ENCODE results near the gene KRTAP2-3.
"Not testable (repeated sequence)": the region's sequence is repeated elsewhere in the genome, so short reads cannot be mapped to it uniquely, and the experiment has no call there.

The KRTAP2-3 gene

DNA sequence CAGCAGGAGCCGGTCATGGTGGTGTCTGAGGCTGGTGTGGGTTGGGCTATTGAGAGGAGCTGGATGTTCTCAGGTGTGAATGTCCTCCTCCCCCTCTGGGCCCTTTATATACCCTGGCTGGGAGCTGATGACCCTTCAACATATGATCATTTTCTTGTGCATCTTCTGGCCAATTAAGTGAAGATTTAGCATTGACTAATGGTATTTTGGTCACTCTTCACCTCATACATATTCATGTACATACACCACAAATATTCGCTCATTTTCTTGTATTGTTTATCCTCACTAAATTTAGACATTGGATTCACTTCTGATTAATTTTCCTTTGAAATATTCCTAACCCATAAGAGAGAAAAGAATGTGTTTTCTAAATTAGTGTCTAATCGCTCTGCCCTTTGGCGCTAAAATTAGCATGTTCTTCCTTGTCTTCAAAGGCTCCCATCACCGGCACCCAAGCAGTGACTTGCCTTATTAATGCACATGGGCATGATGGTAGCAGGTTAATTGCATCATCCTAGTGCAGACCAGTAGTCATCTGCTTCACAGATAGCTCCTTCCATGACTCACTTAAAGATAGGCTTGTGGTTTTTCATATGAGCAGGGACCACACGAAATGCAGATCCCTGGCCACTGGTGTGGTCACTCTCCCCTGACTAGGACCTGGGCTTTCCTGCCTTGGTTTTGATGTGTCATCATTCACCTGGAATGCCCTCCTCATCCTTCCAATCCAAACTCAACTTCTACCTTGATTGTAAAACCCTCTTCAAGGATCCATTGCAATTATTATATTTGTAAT lies 6.1 kb upstream of the KRTAP2-3 start, which contains the start of gene KRTAP2-4:
Gene KRTAP2-4 (minus strand): TSS at position 51 of the 796 bp plus-strand sequence. CDS start 34 bp downstream, at position 17.
- DNase-seq = no peak

DNA sequence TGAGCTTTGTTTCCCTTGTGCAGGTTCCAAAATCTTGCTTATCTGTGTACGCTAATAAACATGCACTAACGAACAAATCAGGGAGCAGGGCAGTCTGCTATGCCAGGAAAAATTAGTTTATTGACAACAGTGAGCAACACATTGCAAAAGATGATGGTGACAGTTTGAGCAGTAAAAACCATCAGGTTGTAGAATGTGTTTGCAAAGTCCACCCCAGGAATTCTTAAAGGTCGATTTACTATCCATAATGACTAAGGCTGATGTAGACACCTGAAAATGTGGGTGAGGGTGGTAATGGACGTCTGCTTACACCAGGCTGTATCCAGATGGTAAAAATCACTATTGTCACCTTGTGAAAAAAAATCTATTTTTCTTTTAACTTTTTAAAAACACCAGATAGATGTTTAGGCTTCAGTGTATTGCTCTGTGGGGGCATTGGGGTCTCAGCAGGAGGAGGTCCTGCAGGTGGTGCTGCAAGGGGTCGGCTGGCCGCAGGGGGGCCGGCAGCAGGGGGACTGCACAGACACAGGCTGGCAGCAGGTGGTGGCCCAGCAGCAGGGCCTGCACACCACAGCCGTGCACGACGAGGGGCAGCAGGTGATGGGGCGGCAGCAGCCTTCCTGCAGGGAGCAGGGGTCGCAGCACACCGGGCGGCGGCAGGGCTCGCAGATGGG lies 5.2 kb upstream of the KRTAP2-3 start:
- DNase-seq = not testable (repeated sequence)

DNA sequence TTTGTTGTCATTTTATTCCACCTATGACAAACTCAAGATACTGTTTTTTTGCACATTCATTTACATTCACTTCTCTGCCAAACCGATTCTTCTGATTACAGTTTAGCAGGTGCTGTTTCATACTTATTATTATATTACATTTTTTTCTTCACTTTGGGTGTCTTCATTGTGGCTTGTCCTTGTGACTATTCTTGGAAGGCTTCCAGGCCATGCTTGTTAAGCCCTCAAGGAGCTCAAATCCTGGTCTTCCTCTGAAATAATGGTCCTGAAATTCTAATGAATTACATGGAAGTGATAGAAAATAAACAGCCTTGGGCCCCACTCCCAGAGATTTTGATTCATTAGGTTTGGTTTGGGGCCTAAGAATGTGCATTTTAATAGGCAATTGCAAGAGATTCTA lies 4.4 kb upstream of the KRTAP2-3 start:
- no peak for DNase-seq

DNA sequence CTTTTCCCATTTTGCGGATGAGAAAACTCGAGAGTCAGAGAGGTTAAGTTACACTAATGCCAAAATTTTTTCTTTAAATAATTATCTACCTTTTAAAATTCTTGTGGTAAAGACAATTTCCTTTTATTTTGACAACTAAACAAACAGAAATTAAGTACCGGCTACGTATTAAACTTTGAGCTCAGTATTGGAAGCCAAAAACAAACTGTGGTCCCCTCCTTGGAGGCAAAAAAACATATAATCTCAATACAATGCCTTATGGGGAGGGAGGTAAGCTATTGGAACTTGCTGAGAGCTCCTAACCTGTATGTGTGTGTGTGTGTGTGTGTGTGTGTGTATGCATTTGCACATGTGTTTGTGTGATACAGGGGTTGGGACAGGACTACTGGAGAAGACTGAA lies 3.5 kb upstream of the KRTAP2-3 start:
- DNase-seq = no peak

DNA sequence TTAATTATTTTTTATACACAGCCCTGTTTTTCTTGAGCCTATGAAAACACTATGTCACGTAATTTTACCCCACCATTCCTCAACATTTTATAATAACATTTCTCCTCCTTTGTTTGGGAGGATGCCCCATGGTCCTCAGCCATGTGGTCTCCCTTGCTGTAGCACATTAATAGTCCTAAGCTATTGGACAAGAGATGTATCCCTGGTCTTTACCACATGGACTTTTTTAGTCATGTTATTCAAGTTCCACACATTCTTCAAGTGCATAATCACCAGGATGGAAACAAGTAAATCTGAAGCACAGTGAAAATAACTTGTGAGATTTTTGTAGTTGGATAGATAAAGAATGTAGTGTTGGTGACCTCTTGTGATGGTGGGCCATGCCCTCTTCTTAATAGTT lies 2.0 kb upstream of the KRTAP2-3 start:
- DNase-seq = no peak

DNA sequence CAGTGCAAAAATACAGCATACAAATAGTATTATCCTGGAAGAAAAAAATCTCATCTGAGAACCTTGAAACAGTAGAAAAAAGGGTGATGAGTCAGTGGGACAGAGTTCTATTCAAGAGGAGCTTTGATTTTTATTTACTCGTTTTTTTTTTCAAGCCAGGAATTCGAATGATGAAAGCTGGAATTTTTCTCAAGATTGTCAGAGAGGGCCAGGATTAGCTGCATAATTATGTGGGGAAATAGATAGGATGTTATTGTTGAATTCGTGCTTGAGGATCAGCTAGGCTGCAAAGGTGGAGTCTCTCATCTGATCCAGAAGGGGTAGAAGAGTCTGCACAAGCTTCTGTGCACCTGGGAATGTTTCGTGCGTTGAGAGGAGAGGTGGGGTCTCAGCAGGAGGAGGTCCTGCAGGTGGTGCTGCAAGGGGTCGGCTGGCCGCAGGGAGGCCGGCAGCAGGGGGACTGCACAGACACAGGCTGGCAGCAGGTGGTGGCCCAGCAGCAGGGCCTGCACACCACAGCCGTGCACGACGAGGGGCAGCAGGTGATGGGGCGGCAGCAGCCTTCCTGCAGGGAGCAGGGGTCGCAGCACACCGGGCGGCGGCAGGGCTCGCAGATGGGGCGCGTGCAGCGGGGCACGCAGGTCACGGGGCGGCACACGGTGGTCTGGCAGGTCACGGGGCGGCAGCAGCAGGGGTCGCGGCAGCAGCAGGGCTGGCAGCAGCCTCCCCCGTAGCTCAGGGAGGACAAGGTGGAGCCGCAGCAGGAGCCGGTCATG lies 450 bp downstream of the KRTAP2-3 start:
- not testable (repeated sequence) for DNase-seq

DNA sequence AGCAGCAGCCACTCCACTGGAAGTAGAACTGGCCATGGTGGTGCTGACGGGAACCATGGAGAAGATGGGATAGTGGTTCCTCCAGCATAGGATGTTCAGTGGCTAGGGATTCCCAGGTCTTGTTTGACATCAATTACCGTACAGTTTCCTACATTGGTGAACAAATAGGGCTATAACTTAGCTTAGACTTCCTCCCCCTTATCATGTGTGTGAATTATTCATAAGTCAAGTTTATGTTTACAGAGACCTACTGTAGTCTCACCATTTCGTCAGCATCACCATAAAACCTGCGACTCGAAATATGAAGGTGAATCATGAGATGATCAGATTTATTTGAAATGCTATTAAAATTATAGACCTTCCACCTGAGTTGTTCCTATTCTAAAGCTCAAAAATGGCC lies 1.2 kb downstream of the KRTAP2-3 start:
- DNase-seq = no peak

DNA sequence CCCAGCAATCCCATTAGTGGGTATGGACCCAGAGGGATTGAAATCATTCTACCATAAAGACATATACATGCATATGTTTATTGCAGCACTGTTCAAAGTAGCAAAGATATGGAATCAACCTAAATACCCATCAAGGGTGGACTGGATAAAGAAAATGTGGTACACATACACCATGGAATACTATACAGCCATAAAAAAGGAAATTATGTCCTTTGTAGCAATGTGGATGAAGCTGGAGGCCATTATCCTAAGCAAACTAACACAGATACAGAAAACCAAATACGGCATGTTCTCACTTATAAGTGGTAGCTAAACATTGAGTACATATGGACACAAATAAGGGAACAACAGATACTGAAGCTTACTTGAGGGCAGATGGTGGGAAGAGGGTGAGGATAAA lies 2.4 kb downstream of the KRTAP2-3 start:
- no peak for DNase-seq

DNA sequence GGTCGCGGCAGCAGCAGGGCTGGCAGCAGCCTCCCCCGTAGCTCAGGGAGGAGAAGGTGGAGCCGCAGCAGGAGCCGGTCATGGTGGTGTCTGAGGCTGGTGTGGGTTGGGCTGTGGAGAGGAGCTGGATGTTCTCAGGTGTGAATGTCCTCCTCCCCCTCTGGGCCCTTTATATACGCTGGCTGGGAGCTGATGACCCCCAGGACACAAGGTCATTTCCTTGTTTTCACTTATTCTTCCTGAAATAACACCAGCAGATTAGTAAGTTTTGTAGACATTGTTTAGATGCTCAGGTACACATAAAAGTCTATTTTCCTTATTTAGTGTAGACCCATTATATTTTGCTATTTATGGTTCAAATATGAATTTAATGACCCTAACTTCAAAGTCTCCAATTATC lies 4.8 kb downstream of the KRTAP2-3 start, which contains the start of gene KRTAP2-2:
Gene KRTAP2-2 (minus strand): TSS at position 101 of the 400 bp plus-strand sequence. CDS start 19 bp downstream, at position 82.
- DNase-seq = not testable (repeated sequence)

DNA sequence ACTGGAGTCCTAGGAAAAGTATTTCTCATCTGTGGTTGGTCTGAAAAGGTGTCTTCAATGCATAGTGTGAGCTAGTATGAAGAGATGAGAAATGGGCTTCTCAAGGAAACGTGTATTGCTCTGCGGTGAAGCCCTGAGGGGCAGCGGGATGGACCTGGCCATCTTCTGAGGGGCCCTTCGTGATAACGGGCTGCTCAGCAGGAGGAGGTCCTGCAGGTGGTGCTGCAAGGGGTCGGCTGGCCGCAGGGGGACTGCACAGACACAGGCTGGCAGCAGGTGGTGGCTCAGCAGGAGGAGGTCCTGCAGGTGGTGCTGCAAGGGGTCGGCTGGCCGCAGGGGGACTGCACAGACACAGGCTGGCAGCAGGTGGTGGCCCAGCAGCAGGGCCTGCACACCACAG lies 5.4 kb downstream of the KRTAP2-3 start:
- DNase-seq = not testable (repeated sequence)

DNA sequence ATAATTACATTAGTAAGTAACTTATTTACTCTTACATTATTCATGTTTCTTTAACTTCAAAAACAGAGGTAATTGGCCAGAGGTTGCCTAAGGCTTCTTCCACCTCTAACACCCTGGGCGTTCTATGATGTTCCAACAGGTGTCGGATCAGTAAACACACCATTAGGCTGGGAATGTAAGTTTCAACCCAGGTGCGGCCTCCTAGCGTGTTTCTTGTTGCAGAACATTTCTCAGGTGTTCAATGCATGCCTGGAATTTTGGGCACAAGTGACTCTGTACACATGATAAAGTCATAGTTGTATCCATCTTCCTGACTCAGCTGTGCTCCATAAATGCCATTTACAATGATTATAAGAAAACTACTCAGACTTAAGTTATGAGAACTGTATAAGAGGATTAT lies 5.9 kb downstream of the KRTAP2-3 start:
- DNase-seq = no peak

DNA sequence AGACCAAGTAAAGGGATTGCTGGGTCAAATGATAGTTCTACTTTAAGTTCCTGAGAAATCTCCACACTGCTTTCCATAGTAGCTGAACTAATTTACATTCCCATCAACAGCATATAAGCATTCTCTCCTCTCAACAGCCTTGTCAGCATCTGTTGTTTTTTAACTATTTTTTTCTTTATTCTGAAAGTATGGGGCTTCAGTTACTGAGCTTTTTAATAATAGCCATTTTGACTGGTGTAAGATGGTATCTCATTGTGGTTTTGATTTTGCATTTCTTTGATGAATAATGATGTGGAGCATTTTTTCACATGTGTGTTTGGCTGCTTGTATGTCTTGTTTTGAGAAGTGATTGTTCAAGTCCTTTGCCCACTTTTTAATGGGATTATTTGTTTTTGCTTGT lies 7.3 kb downstream of the KRTAP2-3 start:
- DNase-seq = no peak

DNA sequence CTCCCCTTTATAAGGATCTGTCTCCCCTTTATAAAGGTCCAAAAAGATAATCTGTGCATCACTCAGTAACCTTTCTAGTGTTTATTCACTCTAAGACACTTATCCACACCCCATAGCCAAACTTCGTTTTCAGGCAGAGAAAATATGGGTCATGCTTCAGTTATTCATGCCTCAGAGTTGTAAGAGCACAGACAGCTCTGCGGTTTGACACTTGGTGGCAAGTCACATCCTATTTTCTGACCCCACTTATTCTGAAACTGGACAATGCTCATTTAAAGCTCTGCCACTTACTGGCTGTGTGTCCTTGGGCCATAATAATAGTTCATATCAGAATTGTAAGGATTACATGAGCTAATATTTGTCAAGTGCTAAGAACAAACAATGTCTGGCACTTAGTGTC lies 10.8 kb downstream of the KRTAP2-3 start:
- DNase-seq = no peak

DNA sequence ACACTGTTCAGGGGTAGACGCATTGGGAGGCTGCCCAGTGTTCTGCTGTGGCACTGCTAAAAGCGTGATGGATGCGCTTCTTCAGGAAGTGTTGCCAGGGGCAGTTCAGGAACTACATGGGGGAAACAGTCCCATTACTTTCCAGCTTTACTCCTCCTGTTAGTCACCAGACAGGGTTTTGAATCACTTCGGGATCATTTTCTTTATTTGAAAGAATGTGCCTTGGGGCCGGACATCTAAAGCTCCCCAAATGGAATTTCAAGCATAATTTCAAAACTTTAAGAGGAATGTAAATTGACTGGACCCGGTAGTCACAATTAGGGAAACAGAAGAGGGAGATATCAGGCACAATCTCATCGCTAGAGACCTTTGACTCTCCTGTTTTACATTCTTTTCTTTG lies 11.5 kb downstream of the KRTAP2-3 start:
- DNase-seq = no peak

DNA sequence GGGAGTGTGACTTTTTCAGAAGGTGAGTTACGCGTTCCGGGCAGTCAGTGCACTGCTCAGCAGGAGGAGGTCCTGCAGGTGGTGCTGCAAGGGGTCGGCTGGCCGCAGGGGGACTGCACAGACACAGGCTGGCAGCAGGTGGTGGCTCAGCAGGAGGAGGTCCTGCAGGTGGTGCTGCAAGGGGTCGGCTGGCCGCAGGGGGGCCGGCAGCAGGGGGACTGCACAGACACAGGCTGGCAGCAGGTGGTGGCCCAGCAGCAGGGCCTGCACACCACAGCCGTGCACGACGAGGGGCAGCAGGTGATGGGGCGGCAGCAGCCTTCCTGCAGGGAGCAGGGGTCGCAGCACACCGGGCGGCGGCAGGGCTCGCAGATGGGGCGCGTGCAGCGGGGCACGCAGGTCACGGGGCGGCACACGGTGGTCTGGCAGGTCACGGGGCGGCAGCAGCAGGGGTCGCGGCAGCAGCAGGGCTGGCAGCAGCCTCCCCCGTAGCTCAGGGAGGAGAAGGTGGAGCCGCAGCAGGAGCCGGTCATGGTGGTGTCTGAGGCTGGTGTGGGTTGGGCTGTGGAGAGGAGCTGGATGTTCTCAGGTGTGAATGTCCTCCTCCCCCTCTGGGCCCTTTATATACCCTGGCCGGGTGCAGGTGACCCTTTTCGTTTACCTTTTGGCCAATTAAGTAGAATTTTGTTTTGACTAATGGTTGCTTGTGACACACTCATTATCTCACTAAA lies 13.0 kb downstream of the KRTAP2-3 start, which contains the start of gene KRTAP2-1:
Gene KRTAP2-1 (minus strand): TSS at position 582 of the 731 bp plus-strand sequence. CDS start 49 bp downstream, at position 533.
- not testable (repeated sequence) for DNase-seq

DNA sequence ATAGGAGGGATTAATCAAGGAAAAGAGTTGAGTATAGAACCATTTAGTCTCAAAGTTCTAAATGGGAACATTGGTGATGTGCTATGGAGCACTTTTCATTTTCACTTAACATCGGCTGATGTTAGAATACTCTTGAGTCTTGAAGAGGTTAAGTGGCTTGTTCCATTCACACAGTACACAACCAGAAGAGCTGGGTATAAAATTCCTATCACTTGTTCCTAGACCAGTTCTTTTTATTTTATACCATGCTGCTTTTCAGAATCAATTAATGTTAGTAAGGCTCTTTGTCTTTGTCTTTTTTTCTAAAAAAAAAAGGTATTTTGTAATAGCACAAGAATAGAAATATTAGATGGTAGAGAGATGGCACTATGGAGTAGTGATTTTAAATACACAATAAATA lies 17.0 kb downstream of the KRTAP2-3 start:
- no peak for DNase-seq

DNA sequence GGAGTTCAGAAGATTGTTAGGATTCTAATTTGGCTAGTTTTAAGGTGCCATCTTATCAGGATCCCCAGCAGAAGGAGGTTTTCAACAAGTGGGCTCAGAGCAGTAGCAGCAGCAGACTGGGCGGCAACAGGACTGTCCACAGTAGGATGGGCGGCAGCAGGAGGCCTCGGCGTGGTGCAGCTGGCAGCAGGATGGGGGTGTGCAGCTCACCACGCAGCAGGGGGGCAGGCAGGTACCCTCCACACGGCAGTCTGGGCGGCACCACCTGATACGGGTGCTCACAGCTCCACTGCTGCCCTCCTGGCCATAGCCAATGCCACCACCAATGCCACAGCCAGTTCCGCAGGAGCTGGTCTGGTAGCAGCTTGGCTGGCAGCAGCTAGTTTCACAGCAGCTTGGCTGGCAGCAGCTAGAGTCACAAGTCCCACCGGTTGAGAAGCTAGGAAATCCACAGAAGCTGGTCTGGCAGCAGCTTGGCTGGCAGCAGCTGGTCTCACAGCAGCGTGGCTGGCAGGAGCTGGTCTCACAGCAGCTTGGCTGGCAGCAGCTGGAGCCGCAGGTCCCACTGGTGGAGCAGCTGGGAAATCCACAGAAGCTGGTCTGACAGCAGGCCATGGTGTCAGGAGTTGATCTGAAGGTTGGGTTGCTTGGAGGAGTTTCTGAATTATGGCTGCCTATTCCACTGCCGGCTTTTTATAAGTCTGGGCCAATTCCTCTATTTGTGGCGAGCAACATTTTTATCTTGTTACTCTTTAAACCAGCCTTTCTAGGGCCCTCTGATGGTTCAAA lies 18.9 kb downstream of the KRTAP2-3 start, which contains the start of gene KRTAP1-1:
Gene KRTAP1-1 (minus strand): TSS at position 668 of the 789 bp plus-strand sequence. CDS start 53 bp downstream, at position 615.
- DNase-seq = not testable (repeated sequence)

DNA sequence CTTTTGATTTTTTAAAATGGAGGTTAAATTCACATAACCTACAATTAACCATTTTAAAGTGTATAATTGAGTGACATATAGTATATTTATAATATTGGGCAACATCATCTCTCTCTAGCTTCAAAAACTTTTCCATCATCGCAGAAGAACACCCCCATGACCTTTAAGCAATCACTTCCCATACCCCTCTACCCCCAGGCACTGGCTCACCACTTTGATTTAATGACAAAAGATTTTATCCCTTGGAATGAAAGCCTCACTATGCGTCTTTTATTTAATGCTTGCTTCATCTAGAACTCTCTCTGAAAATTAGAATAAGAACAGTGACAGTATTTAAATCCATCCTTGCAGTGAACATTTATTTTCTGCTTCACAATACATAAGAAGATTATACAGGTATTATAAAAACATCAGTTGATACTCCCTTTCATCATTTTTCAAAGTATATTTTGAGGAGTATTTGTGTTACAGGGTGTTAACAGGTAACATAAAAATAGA lies 22.0 kb downstream of the KRTAP2-3 start:
- no peak for DNase-seq

DNA sequence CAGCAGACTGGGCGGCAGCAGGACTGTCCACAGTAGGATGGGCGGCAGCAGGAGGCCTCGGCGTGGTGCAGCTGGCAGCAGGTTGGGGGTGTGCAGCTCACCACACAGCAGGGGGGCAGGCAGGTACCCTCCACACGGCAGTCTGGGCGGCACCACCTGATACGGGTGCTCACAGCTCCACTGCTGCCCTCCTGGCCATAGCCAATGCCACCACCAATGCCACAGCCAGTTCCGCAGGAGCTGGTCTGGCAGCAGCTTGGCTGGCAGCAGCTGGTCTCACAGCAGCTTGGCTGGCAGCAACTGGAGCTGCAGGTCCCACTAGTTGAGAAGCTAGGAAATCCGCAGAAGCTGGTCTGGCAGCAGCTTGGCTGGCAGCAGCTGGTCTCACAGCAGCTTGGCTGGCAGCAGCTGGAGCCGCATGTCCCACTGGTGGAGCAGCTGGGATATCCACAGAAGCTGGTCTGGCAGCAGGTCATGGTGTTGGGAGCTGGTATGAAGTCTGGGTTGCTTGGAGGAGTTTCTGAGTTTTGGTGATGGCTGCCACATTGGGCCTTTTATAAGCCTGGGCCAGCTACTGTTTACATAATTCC lies 25.5 kb downstream of the KRTAP2-3 start, which contains the start of gene KRTAP1-3:
Gene KRTAP1-3 (minus strand): TSS at position 529 of the 590 bp plus-strand sequence. CDS start 53 bp downstream, at position 476.
- DNase-seq = not testable (repeated sequence)

DNA sequence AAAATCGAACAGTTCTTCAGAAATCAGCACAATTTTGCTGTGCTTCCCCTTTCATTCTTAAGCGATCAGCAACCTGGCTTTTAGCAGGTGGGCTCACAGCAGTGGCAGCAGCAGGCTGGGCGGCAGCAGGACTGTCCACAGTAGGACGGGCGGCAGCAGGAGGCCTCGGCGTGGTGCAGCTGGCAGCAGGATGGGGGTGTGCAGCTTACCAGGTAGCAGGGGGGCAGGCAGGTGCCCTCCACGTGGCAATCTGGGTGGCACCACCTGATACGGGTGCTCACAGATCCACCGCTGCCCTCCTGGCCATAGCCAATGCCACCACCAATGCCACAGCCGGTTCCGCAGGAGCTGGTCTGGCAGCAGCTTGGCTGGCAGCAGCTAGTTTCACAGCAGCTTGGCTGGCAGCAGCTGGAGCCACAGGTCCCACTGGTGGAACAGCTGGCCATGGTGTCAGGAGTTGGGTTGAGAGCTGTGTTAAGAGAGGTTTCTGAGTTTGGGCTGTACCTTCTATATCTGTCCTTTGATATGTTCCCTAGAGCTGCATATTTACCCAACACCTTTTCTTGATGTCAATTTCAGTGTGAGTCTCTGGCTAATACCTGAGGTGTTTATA lies 30.2 kb downstream of the KRTAP2-3 start, which contains the start of gene KRTAP1-4:
Gene KRTAP1-4 (minus strand): TSS at position 563 of the 613 bp plus-strand sequence. CDS start 117 bp downstream, at position 446.
- no peak for DNase-seq
